ENCODE results near the gene NENF. TPM values are rescaled to one million over a fixed set of nuclear protein-coding genes. Genes with fewer than 3 reads are reported as not detected.

Gene NENF
- total RNA-seq, 2 experiments from 2014 or later = 21.2 to 22.4 TPM

GRCh38 chr1:212412374-212412773, 20.3 kb upstream of the NENF start:
- TF ChIP-seq, protein P1, sequence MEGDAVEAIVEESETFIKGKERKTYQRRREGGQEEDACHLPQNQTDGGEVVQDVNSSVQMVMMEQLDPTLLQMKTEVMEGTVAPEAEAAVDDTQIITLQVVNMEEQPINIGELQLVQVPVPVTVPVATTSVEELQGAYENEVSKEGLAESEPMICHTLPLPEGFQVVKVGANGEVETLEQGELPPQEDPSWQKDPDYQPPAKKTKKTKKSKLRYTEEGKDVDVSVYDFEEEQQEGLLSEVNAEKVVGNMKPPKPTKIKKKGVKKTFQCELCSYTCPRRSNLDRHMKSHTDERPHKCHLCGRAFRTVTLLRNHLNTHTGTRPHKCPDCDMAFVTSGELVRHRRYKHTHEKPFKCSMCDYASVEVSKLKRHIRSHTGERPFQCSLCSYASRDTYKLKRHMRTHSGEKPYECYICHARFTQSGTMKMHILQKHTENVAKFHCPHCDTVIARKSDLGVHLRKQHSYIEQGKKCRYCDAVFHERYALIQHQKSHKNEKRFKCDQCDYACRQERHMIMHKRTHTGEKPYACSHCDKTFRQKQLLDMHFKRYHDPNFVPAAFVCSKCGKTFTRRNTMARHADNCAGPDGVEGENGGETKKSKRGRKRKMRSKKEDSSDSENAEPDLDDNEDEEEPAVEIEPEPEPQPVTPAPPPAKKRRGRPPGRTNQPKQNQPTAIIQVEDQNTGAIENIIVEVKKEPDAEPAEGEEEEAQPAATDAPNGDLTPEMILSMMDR (IDR thresholded peaks at IDR 0.05) = no peak

DNA sequence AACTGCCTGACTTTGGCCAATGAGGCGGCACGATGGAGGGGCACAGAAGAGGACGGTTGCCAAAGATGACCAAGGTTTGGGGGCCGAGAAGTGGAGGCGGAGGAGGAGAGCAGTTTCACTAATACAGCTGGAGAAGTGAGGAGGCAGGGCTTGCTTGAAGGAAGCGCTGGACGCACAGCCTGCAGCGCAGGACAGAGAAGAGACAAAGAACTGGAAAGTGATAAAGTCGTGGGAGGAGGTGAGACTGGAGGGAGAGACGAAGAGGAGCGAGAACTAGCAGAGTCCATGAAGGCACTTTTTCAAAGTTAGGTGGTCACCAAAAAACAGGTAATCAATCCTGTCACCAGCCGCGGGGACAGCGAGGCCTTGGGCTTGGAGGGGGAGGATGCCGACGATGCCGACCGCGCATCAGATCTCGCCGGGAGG, 18.8 kb upstream of the NENF start:
- peaks cover 23% of the 10 kb centered on the region for H3K36me3 ChIP-seq (ENCODE audit: insufficient read depth, low read length)
- H3K9me3 Mint-ChIP-seq = no peaks in the 10 kb centered on the region
- H3K27ac ChIP-seq (ENCODE audit: low read depth in 1 of 2, low read length in 2 of 2) = peak overlapping the region in 1 of 2 donors; percentile 72
- H3K27me3 Mint-ChIP-seq = no peaks in the 10 kb centered on the region
- H3K27ac Mint-ChIP-seq = peak overlapping the region; percentile 82
- peak overlapping the region; percentile 89 for H3K4me3 Mint-ChIP-seq
- DNase-seq (no peak), ATAC-seq (ENCODE audit: poor library complexity) (no peak)
- peak overlapping the region; percentile 76 for H3K4me3 ChIP-seq (ENCODE audit: low read length)
- intact Hi-C loops (cut with DNase I, micrococcal nuclease) = loop anchor here in 1 of 2 experiments (1.0 to 10.0 kb wide), 8 partner anchors 17 to 601 kb away; partner anchors contain the start of genes ANGEL2, DTL, FLVCR1 and INTS7
- H3K27me3 ChIP-seq (ENCODE audit: control insufficient read depth in 1 of 2, insufficient read depth in 2 of 2, low read length in 2 of 2) = no peaks in the 10 kb centered on the region
- TF ChIP-seq, protein P1 (IDR thresholded peaks at IDR 0.05) = no peak
- POLR2A ChIA-PET = interaction anchor here (1.6 to 1.7 kb wide), 3 partner anchors 19 to 378 kb away, joined by 4 to 7 read pairs (median 5); partner anchors contain the start of genes DTL and INTS7
- no peaks in the 10 kb centered on the region for H3K9me3 ChIP-seq (ENCODE audit: control insufficient read depth in 1 of 2, insufficient read depth in 1 of 2, low read length in 2 of 2)
- H3K4me1 Mint-ChIP-seq (ENCODE audit: low read depth) = peaks cover 22% of the 10 kb centered on the region
- H3K4me1 ChIP-seq (ENCODE audit: insufficient read depth, low read length) = peaks cover 30% of the 10 kb centered on the region
- CTCF ChIA-PET = interaction anchor here (1.4 kb wide), 1 partner anchor 47 kb away, joined by 3 read pairs; no protein-coding TSS in a partner anchor
- H3K36me3 Mint-ChIP-seq (ENCODE audit: low read depth) = peaks cover 38% of the 10 kb centered on the region

More at GRCh38 chr1:212412374-212412773, 20.3 kb upstream of the NENF start:
- no peaks in the 10 kb centered on the region for H3K9me3 ChIP-seq (ENCODE audit: control insufficient read depth in 1 of 2, insufficient read depth in 1 of 2, low read length in 2 of 2)
- H3K9me3 Mint-ChIP-seq = no peaks in the 10 kb centered on the region
- H3K27ac Mint-ChIP-seq = no peak overlapping the region
- no peak overlapping the region for H3K4me3 ChIP-seq (ENCODE audit: low read length)
- H3K4me1 ChIP-seq (ENCODE audit: insufficient read depth, low read length) = peaks cover 30% of the 10 kb centered on the region
- peaks cover 22% of the 10 kb centered on the region for H3K4me1 Mint-ChIP-seq (ENCODE audit: low read depth)
- peaks cover 50% of the 10 kb centered on the region for H3K36me3 Mint-ChIP-seq (ENCODE audit: low read depth)
- CTCF ChIA-PET = no interaction called here
- POLR2A ChIA-PET = no interaction called here
- intact Hi-C loops (cut with DNase I, micrococcal nuclease) = loop anchor here in 1 of 2 experiments (5.0 to 10.0 kb wide), 6 partner anchors 125 to 602 kb away; partner anchors contain the start of genes ANGEL2, FLVCR1, NSL1 and PPP2R5A
- no peak for DNase-seq
- no peak overlapping the region for H3K27ac ChIP-seq (ENCODE audit: low read depth in 1 of 2, low read length in 2 of 2)
- ATAC-seq (ENCODE audit: poor library complexity) = no peak
- no peaks in the 10 kb centered on the region for H3K27me3 ChIP-seq (ENCODE audit: control insufficient read depth in 1 of 2, insufficient read depth in 2 of 2, low read length in 2 of 2)
- H3K4me3 Mint-ChIP-seq = peak overlapping the region; percentile 89
- H3K27me3 Mint-ChIP-seq = no peaks in the 10 kb centered on the region
- H3K36me3 ChIP-seq (ENCODE audit: insufficient read depth, low read length) = peaks cover 35% of the 10 kb centered on the region

DNA sequence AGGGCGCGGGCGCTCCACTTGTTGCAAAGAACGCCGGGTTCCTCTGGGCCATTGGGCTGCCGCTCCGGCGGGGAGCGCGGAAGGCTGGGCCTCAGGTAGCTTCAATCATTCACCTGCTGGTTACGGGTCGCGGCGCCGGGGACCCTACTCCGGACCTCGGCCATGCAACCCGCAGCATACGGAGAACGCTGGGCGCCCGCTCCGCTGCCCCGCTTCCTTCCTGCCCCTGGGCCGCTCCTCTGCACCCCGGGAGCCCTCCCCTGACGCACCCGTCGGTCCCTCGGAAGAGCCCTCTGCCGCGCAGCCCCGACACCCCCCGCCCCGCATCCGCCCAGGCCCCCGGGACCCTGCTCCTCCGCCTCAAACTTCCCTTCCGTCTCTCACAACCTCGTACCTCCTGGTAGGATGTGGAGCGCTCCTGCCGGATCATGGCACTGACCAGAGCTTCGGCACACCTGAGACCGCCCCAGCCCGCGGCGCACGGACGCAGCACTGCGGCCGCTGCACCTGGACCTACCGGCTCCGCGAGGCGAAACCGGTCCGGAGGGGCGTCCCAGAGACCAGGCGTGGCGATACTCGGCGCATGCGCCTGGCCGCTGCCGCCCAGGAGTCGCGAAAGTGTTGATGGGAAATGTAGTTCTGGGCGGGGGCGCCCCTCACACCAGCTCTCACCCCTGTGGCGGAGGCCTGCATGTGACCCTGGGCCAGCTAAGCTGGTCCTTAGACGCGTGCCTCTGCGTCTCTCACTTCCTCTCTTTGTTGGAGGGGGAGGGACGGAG, 18.2 kb upstream of the NENF start, which contains the start of gene PACC1:
TSS of gene PACC1 (minus strand) at position 559 of the 779 bp plus-strand sequence. CDS start at position 430, 129 bp downstream.
- TF ChIP-seq, protein P1 (IDR thresholded peaks at IDR 0.05) = no peak
- ChIA-PET POLR2A (interaction anchor here (0.6 to 1.7 kb wide), 5 partner anchors 12 to 379 kb away, joined by 3 to 7 read pairs (median 4); partner anchors contain the start of genes DTL and INTS7), CTCF (interaction anchor here (0.9 to 1.4 kb wide), 3 partner anchors 10 to 47 kb away, joined by 3 to 5 read pairs (median 4); partner anchors contain the start of gene NENF)
- peaks cover 17% of the 10 kb centered on the region for H3K36me3 ChIP-seq (ENCODE audit: insufficient read depth, low read length)
- peaks cover 32% of the 10 kb centered on the region for H3K36me3 Mint-ChIP-seq (ENCODE audit: low read depth)
- peaks cover 22% of the 10 kb centered on the region for H3K4me1 Mint-ChIP-seq (ENCODE audit: low read depth)
- no peaks in the 10 kb centered on the region for H3K27me3 ChIP-seq (ENCODE audit: control insufficient read depth in 1 of 2, insufficient read depth in 2 of 2, low read length in 2 of 2)
- H3K4me1 ChIP-seq (ENCODE audit: insufficient read depth, low read length) = peaks cover 30% of the 10 kb centered on the region
- H3K9me3 Mint-ChIP-seq = no peaks in the 10 kb centered on the region
- H3K4me3 Mint-ChIP-seq = peak within 1 kb of the TSS; percentile 89
- H3K4me3 ChIP-seq (ENCODE audit: low read length) = peak within 1 kb of the TSS; percentile 76
- H3K27ac ChIP-seq (ENCODE audit: low read depth in 1 of 2, low read length in 2 of 2) = peak within 1 kb of the TSS; percentile 40 to 72
- intact Hi-C loops (cut with DNase I, micrococcal nuclease) = loop anchor here in 1 of 2 experiments (1.0 to 10.0 kb wide), 10 partner anchors 17 to 832 kb away; partner anchors contain the start of genes ANGEL2, DTL, FLVCR1 and INTS7
- no peaks in the 10 kb centered on the region for H3K27me3 Mint-ChIP-seq
- no peaks in the 10 kb centered on the region for H3K9me3 ChIP-seq (ENCODE audit: control insufficient read depth in 1 of 2, insufficient read depth in 1 of 2, low read length in 2 of 2)
- peak within 1 kb of the TSS; percentile 82 for H3K27ac Mint-ChIP-seq
- DNase-seq = peak; percentile 70 to 95 (median 81)
- peak; percentile 85 for ATAC-seq (ENCODE audit: poor library complexity)
